BLaER1 (cell line): Measurements from ENCODE around the gene SLC12A8.

ENCODE experiments used
- H3K27ac ChIP-seq: shearing (Covaris generic); formaldehyde crosslinking; 2 replicates; pipeline ENCODE4 v1.8.1; 2022
- H3K27me3 ChIP-seq: shearing (Covaris generic); formaldehyde crosslinking; 2 replicates; pipeline ENCODE4 v1.8.1; 2022
- H3K36me3 ChIP-seq: shearing (Covaris generic); formaldehyde crosslinking; 2 replicates; pipeline ENCODE4 v1.8.1; 2022
- H3K4me1 ChIP-seq: shearing (Covaris generic); formaldehyde crosslinking; 2 replicates; pipeline ENCODE4 v1.8.1; 2022
- H3K4me2 ChIP-seq: shearing (Covaris generic); formaldehyde crosslinking; 2 replicates; pipeline ENCODE4 v1.8.1; 2022
- H3K4me3 ChIP-seq: shearing (Covaris generic); formaldehyde crosslinking; 2 replicates; pipeline ENCODE4 v1.8.1; 2022
- H3K9ac ChIP-seq: shearing (Covaris generic); formaldehyde crosslinking; 2 replicates; pipeline ENCODE4 v1.8.1; 2022
- H3K9me3 ChIP-seq: shearing (Covaris generic); formaldehyde crosslinking; 2 replicates; pipeline ENCODE4 v1.8.1; 2022
- H4K20me1 ChIP-seq: shearing (Covaris generic); formaldehyde crosslinking; 2 replicates; pipeline ENCODE4 v1.8.1; 2022
- Cebpa-rat ChIP-seq: shearing (Covaris generic); IDR thresholded peaks from 2 replicates; pipeline ENCODE4 v1.8.1; 2022

Gene SLC12A8

DNA sequence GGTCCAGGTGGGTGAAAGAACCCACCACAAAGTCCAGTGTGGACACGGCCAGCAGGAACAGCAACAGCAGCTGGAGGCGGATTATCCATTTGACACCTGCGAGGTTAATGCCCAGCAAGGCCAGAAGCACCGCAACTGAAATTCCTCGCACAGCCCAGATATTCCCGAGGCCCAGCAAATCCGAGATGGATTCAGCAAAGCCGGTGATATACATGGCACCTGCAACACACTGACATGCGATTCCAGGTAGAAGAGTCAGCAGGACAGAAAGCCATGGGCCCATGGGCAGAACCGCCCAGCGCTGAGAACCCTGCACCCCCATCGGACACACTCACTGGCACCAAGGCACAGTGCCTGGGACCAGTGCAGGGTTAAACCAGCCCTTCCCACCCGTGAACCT, 34.8 kb downstream of the SLC12A8 start:
- Histone ChIP-seq H3K4me1 (no peaks in the 10 kb centered on the region), H3K4me3 (no peak overlapping the region), H3K9me3 (peaks cover 11% of the 10 kb centered on the region), H3K27ac (no peak overlapping the region), H4K20me1 (no peaks in the 10 kb centered on the region), H3K4me2 (no peak overlapping the region), H3K27me3 (no peaks in the 10 kb centered on the region), H3K9ac (no peak overlapping the region), H3K36me3 (no peaks in the 10 kb centered on the region)
- TF ChIP-seq Cebpa-rat = no peak

DNA sequence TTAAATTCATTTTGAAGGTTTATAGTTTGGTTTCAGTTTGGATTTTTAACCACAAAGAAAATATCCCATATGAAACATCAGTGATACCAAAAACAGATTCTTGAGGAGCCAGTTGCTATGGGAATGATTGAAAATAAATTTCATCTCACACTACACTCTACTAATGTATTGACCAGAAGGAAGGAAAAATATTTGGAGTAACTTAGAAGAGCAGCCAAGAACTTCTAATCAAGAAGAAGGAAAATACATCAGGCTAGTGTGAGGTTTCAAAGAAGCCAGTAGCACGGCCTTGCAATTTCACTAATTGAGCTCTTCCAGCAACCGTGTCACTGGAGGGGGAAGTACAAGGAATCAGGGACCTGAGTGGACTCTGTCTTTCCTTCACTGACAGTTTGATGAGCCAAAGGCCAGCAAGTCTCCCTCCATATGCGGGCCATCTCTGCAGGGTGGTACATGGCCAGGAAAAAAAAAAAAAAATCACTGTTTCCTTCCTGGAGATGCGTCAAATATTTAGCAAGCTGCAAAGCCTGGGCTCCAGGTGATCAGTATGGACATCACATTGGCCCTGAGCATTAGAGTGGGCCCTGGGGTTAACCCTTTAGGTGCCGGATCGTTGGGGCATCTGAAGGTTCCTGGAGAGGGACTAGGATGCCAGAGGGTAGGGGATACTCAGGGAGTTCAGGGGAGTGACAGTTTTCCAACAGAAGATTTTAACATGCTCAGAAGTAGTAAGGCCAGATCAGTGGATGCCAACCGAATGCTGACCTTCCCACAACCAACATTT, 37.1 kb downstream of the SLC12A8 start:
- H4K20me1 ChIP-seq = no peaks in the 10 kb centered on the region
- no peaks in the 10 kb centered on the region for H3K36me3 ChIP-seq
- H3K4me3 ChIP-seq = no peak overlapping the region
- no peak overlapping the region for H3K4me2 ChIP-seq
- no peak for TF ChIP-seq Cebpa-rat
- H3K27ac ChIP-seq = no peak overlapping the region
- H3K27me3 ChIP-seq = no peaks in the 10 kb centered on the region
- peaks cover 11% of the 10 kb centered on the region for H3K9me3 ChIP-seq
- H3K4me1 ChIP-seq = no peaks in the 10 kb centered on the region
- H3K9ac ChIP-seq = no peak overlapping the region

DNA sequence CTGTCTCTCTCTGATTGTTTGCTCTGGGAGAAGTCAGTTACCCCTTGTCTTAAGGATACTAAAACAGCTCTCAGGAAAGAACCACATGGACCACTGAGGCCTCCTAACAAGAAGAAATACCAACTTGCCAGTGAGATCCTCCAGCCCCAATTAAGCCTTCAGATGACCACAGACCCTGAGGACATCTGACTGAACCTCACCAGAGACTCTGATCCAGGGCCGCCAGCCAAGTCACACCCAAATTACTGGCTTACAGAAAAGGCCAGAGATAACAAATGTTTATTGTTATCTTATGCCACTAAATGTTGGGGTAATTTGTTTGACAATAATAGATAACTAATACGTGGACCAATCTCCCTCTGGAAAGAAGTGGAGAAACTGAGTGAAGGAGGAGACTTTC, 40.2 kb downstream of the SLC12A8 start:
- Histone ChIP-seq H3K36me3 (no peaks in the 10 kb centered on the region), H3K4me1 (no peaks in the 10 kb centered on the region), H3K4me2 (no peak overlapping the region), H3K27me3 (no peaks in the 10 kb centered on the region), H3K9ac (no peak overlapping the region), H3K27ac (no peak overlapping the region), H3K4me3 (no peak overlapping the region), H4K20me1 (no peaks in the 10 kb centered on the region), H3K9me3 (peaks cover 11% of the 10 kb centered on the region)
- no peak for TF ChIP-seq Cebpa-rat

- no peak overlapping the region for H3K4me3 ChIP-seq
- H3K4me2 ChIP-seq = no peak overlapping the region
- H4K20me1 ChIP-seq = no peaks in the 10 kb centered on the region
- H3K4me1 ChIP-seq = peaks cover 7% of the 10 kb centered on the region
- H3K27ac ChIP-seq = no peak overlapping the region
- peaks cover 4% of the 10 kb centered on the region for H3K9me3 ChIP-seq
- H3K27me3 ChIP-seq = no peaks in the 10 kb centered on the region
- no peak for TF ChIP-seq Cebpa-rat
- H3K9ac ChIP-seq = no peak overlapping the region
- H3K36me3 ChIP-seq = no peaks in the 10 kb centered on the region
Measured at GRCh38 chr3:125168711-125169393, 43.7 kb downstream of the SLC12A8 start.

DNA sequence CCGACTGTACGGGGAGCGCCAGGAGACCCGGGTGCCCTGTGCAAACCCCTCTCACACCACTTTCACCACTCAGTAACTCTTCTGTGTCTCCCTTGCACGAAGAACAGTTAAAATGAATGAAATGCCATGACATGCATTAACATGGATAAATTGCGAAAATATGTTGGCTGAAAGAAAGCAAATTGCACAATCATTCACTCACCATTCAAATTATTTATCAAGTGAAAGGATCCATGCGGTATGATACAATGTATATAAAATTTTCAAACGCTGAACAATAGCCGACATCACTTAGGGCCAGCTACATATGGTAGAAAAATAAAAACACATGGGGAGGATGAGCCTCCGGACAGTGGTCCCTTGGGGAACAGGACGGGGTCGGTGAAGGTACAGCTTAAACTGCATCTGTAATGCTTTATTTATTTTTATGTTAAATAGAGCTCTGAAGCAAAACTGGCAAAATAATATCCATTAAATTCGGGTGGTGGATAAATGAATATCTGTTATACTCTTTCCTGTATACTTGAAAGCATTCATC, 45.9 kb downstream of the SLC12A8 start:
- H3K27ac ChIP-seq = no peak overlapping the region
- no peak for TF ChIP-seq Cebpa-rat

DNA sequence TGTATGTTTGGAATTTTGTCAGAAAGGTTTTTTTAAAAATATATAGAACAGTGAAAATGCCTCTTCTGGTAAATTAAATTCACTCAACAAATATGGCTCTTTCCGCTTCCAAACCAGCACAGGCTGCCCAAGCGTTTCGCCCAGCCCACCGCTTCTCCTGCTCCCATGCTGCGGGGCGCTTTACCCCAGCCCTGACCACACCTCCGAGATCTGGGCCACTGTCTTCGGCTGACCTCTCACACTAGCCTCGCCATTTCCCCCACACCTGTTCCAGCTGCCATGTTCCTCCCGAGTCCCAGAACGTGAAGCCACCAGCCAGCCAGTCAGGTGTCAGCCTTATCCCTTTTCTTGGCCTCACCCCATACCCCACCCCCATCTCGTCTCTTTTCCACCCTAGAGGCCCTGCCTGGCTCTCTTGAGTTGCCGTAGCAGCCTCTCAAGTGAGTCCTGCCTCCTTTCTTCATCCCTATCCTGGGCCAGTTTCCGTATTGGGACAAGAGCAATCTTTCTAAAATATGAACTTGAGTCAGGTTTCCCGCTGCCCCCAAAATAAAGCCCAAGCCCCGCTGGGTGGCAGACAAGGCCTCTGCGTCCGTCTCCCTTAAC, 46.5 kb downstream of the SLC12A8 start:
- no peaks in the 10 kb centered on the region for H3K27me3 ChIP-seq
- no peak overlapping the region for H3K4me2 ChIP-seq
- H3K4me1 ChIP-seq = peaks cover 11% of the 10 kb centered on the region
- no peaks in the 10 kb centered on the region for H4K20me1 ChIP-seq
- no peaks in the 10 kb centered on the region for H3K36me3 ChIP-seq
- H3K9ac ChIP-seq = no peak overlapping the region
- H3K4me3 ChIP-seq = no peak overlapping the region
- no peaks in the 10 kb centered on the region for H3K9me3 ChIP-seq
- H3K27ac ChIP-seq = no peak overlapping the region
- TF ChIP-seq Cebpa-rat = no peak

More for the DNA sequence above, 45.9 kb downstream of the SLC12A8 start:
- peaks cover 11% of the 10 kb centered on the region for H3K4me1 ChIP-seq
- no peaks in the 10 kb centered on the region for H3K27me3 ChIP-seq
- no peaks in the 10 kb centered on the region for H3K9me3 ChIP-seq
- no peaks in the 10 kb centered on the region for H3K36me3 ChIP-seq
- no peak overlapping the region for H3K9ac ChIP-seq
- no peak overlapping the region for H3K4me3 ChIP-seq
- no peak overlapping the region for H3K4me2 ChIP-seq
- no peaks in the 10 kb centered on the region for H4K20me1 ChIP-seq

GRCh38 chr3:125165189-125165947, 47.2 kb downstream of the SLC12A8 start:
- Histone ChIP-seq H3K9ac (no peak overlapping the region), H4K20me1 (no peaks in the 10 kb centered on the region), H3K4me1 (peaks cover 11% of the 10 kb centered on the region), H3K4me3 (no peak overlapping the region), H3K27me3 (no peaks in the 10 kb centered on the region), H3K27ac (no peak overlapping the region), H3K4me2 (no peak overlapping the region), H3K9me3 (no peaks in the 10 kb centered on the region), H3K36me3 (no peaks in the 10 kb centered on the region)
- TF ChIP-seq Cebpa-rat = no peak

DNA sequence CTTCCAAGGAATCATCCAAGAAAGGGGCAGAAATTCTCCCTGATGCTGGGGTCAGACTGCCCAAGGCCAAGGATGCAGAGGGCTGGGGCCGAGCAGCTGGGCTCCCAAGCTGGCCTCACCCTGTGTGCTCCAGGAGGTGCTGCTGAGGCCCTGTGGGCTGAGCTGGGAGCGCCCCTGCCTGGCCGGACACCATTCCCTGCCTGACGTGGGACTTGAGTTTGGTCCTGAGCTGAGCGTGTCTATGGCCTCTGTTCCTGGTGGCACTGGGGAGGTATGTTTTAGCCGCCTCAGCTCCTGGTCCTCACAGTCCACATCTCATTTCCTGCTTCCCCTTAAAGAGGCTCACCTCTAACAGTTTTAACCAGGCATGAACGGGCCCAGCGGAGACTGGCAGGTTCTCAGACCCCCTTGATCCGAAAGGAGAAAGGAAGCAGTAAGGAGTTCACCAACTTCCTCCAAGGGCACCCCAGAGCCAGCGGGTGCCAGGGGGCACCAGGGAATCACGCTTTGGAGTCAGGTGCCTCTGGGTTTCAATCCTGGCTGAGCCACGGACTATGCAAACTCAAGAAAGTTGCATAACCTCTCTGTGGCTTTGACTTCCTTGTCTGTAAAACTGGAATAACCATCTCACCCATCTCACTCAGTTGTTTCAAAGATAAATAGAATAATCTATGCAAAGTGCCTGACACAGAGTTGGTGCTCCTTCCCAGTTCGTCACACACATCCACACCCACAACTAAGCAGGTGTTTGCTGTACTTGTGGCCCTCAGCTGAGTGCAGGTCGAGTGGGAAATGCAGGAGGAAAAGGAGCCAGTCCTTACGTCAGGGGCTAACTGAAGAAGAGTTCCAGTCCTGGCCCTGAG, 48.6 kb downstream of the SLC12A8 start:
- H3K4me3 ChIP-seq = no peak overlapping the region
- peaks cover 11% of the 10 kb centered on the region for H3K4me1 ChIP-seq
- H3K9ac ChIP-seq = no peak overlapping the region
- no peaks in the 10 kb centered on the region for H3K9me3 ChIP-seq
- TF ChIP-seq Cebpa-rat = 0 out of 2 replicates have a peak, but pooled peaks have one; percentile 43
- no peaks in the 10 kb centered on the region for H3K27me3 ChIP-seq
- no peaks in the 10 kb centered on the region for H4K20me1 ChIP-seq
- no peaks in the 10 kb centered on the region for H3K36me3 ChIP-seq
- H3K27ac ChIP-seq = no peak overlapping the region; the same call in 1 of the 2 replicates
- peak overlapping the region; percentile 28 for H3K4me2 ChIP-seq
